HepG2 (cell line): ENCODE data around the gene AMZ2. TPM values are rescaled to one million over a fixed set of nuclear protein-coding genes. Genes with fewer than 3 reads are reported as not detected.
A peak's percentile ranks its signal among the peaks of the same experiment; 100 is the strongest.

Experiments
- ATAC-seq: fragments of 200-7000 bp; cut with Tn5 transposase; 3 replicates; pipeline ENCODE4 v1.9.1; 2020; ENCODE audit warnings: mild to moderate bottlenecking, moderate library complexity
- BruUV-seq: library from RNA; stranded (reverse); fragments of 400-500 nt; replicated peaks from 2 replicates; lab custom pipeline; 2021; lab: Mats Ljungman, UMichigan
- CTCF ChIA-PET: fragments of 300-600 bp; formaldehyde crosslinking; extraction: SDS; loops from one replicate; lab custom pipeline; 2021; ENCODE audit warnings: low total read pairs, inconsistent platforms, low intra/inter-chr PET ratio; lab: Yijun Ruan, JAX
- POLR2A ChIA-PET: fragments of 350-600 bp; sonication (Branson Sonifier 250); formaldehyde crosslinking; loops from one replicate; lab custom pipeline; 2020; ENCODE audit warnings: antibody characterized with exemption, inconsistent platforms; lab: Yijun Ruan, JAX
- DNase-seq: peaks from one replicate; pipeline ENCODE4 v3.0.0-alpha.2; 2015; ENCODE audit warnings: low spot score
- FAIRE-seq: peaks from 3 replicates; lab custom pipeline; 2011; peaks lifted over from hg19 to GRCh38; lab: Jason Lieb, UNC
- H2AFZ ChIP-seq: one replicate; pipeline ENCODE4 v1.6.1; 2011; ENCODE audit warnings: low read length, inconsistent platforms
- H3K27ac ChIP-seq: fragments of 300-600 bp; 3 replicates; pipeline ENCODE4 v1.8.0; 2011; ENCODE audit warnings: mixed run types, mild to moderate bottlenecking, mixed read lengths, low read length, inconsistent platforms; ENCODE audit not compliant: insufficient read depth; ENCODE audit errors: extremely low read length
- H3K27me3 ChIP-seq, 2 experiments: fragments of 200-600 bp in 1 of 2; 2 replicates in 1 of 2; 3 replicates in 1 of 2; pipeline versions ENCODE4 v1.6.0 to v1.8.0; 2011; ENCODE audit warnings: low read length in 2 of 2, mild to moderate bottlenecking in 2 of 2, moderate library complexity in 2 of 2, inconsistent platforms in 1 of 2; ENCODE audit not compliant: insufficient read depth in 2 of 2, control insufficient read depth in 1 of 2
- H3K36me3 ChIP-seq, 2 experiments: fragments of 200-600 bp in 1 of 2; replicated peaks in 1 of 2; 2 replicates in 1 of 2; 3 replicates in 1 of 2; pipeline versions ENCODE4 v1.5.1 to v1.8.0; 2011; ENCODE audit warnings: low read length in 2 of 2, inconsistent platforms in 1 of 2; ENCODE audit not compliant: insufficient read depth in 2 of 2, control insufficient read depth in 1 of 2
- H3K4me1 ChIP-seq: 2 replicates; pipeline ENCODE4 v1.5.1; 2012; ENCODE audit warnings: low read length, inconsistent platforms; ENCODE audit not compliant: insufficient read depth
- H3K4me2 ChIP-seq: 2 replicates; pipeline ENCODE4 v1.6.0; 2011; ENCODE audit warnings: low read depth, low read length, inconsistent platforms
- H3K4me3 ChIP-seq, 3 experiments: fragments of 200-600 bp in 1 of 3; sonication (generic), shearing (Covaris generic) in 1 of 3; replicated peaks in 1 of 3; 2 replicates each; pipeline ENCODE4 v1.5.1; 2011 to 2016; ENCODE audit warnings: low read length in 3 of 3, inconsistent platforms in 2 of 3, low read depth in 2 of 3, mild to moderate bottlenecking in 2 of 3, control low read depth in 1 of 3, mixed read lengths in 1 of 3; ENCODE audit not compliant: insufficient read depth in 1 of 3
- H3K79me2 ChIP-seq: one replicate; pipeline ENCODE4 v1.6.1; 2011; ENCODE audit warnings: low read length, inconsistent platforms; ENCODE audit not compliant: insufficient read depth
- H3K9ac ChIP-seq: 2 replicates; pipeline ENCODE4 v1.6.0; 2011; ENCODE audit warnings: mild to moderate bottlenecking, low read depth, low read length, inconsistent platforms; ENCODE audit not compliant: insufficient read depth
- H3K9me3 ChIP-seq: 2 replicates; pipeline ENCODE4 v1.5.1; 2012; ENCODE audit warnings: mild to moderate bottlenecking, low read length
- H4K20me1 ChIP-seq: 2 replicates; pipeline ENCODE4 v1.6.0; 2011; ENCODE audit warnings: inconsistent platforms, mild to moderate bottlenecking, low read length, moderate library complexity; ENCODE audit not compliant: insufficient read depth
- BCL3 ChIP-seq: sonication (generic); formaldehyde crosslinking; IDR thresholded peaks from 2 replicates; pipeline ENCODE4 v1.5.1; 2020; ENCODE audit warnings: mild to moderate bottlenecking, missing genetic modification reagents, moderate library complexity
- FOSL2 ChIP-seq: sonication (generic); formaldehyde crosslinking; IDR thresholded peaks from 2 replicates; pipeline ENCODE4 v1.4.0; 2020; ENCODE audit warnings: missing genetic modification reagents
- KLF11 ChIP-seq: IDR thresholded peaks from 2 replicates; pipeline ENCODE4 v1.6.1; 2016; ENCODE audit warnings: missing compliant biosample characterization
- MAF1 ChIP-seq: sonication (generic); formaldehyde crosslinking; IDR thresholded peaks from 2 replicates; pipeline ENCODE4 v1.5.0; 2020; ENCODE audit warnings: missing genetic modification reagents, borderline replicate concordance
- MLLT10 ChIP-seq: sonication (generic); formaldehyde crosslinking; IDR thresholded peaks from 2 replicates; pipeline ENCODE4 v1.4.0; 2020; ENCODE audit warnings: missing genetic modification reagents
- NR2C2 ChIP-seq: sonication (generic); formaldehyde crosslinking; IDR thresholded peaks from 2 replicates; pipeline ENCODE4 v1.4.0; 2020; ENCODE audit warnings: missing genetic modification reagents, mild to moderate bottlenecking, moderate library complexity, borderline replicate concordance
- PHB2 ChIP-seq: fragments of 450-650 bp; IDR thresholded peaks from 2 replicates; pipeline ENCODE4 v1.6.1; 2018; ENCODE audit not compliant: partially characterized antibody
- PHF20 ChIP-seq: sonication (generic); formaldehyde crosslinking; IDR thresholded peaks from 2 replicates; pipeline ENCODE4 v1.5.0; 2020; ENCODE audit warnings: mild to moderate bottlenecking, missing genetic modification reagents
- RARA ChIP-seq: IDR thresholded peaks from 2 replicates; pipeline ENCODE4 v1.6.1; 2016; ENCODE audit warnings: missing genetic modification reagents, missing compliant biosample characterization
- SKI ChIP-seq: fragments of 450-650 bp; IDR thresholded peaks from one replicate; pipeline ENCODE4 v1.6.1; 2018; ENCODE audit warnings: mild to moderate bottlenecking; ENCODE audit not compliant: partially characterized antibody
- TGIF2 ChIP-seq: IDR thresholded peaks from 2 replicates; pipeline ENCODE4 v1.6.1; 2016; ENCODE audit warnings: control low read depth, missing compliant biosample characterization
- ZBTB1 ChIP-seq: sonication (generic); formaldehyde crosslinking; IDR thresholded peaks from 2 replicates; pipeline ENCODE4 v1.4.0; 2020; ENCODE audit warnings: missing genetic modification reagents, borderline replicate concordance
- ZNF589 ChIP-seq: sonication (generic); formaldehyde crosslinking; conservative IDR thresholded peaks from 2 replicates; pipeline ENCODE4 v1.8.0; 2022; ENCODE audit warnings: mild to moderate bottlenecking, moderate library complexity, missing genetic modification reagents
- WGBS: methylation state at CpG from one replicate; pipeline ENCODE4 v1.1.6; 2017; ENCODE audit warnings: low lambda C conversion rate; 5-methylcytosine and 5-hydroxymethylcytosine counted together
- in situ Hi-C: cut with HindIII; loops from 2 replicates; pipeline ENCODE4 v1.10.0; 2017; ENCODE audit warnings: low pct_unique_long_range_greater_than_20kb; ENCODE audit not compliant: extremely low pct_ligation_motif_present
- intact Hi-C: fragments of 100-400 bp; cut with micrococcal nuclease; formaldehyde crosslinking; loops from one replicate; pipeline ENCODE4 v1.10.0; 2022; ENCODE audit not compliant: unreplicated experiment
- polyA plus RNA-seq, 8 experiments: library from polyadenylated mRNA; depleted of rRNA in 3 of 8; stranded (reverse) in 7 of 8; unstranded in 1 of 8; fragments of >200 nt; fragmentation: Illumina TruSeq in 4 of 8; extraction: Trizol in 4 of 8; gene quantifications; 2 replicates each; pipeline versions ENCODE4 v1.2.1 to v1.2.3, GENCODE V29; 2011 to 2016; ENCODE audit warnings: low read depth in 4 of 8, missing spikeins in 1 of 8, mixed read lengths in 1 of 8; ENCODE audit not compliant: insufficient read depth in 1 of 8
- total RNA-seq, 5 experiments: library from RNA; depleted of rRNA; stranded (reverse); fragments of >200 nt; fragmentation: Illumina TruSeq; extraction: Trizol; gene quantifications; 2 replicates each; pipeline ENCODE4 v1.2.3, GENCODE V29; 2016; ENCODE audit warnings: low read depth in 1 of 5
- TF ChIP-seq, protein P1 (sequence below): IDR thresholded peaks from 2 replicates; pipeline ENCODE4 v1.6.1; 2012; ENCODE audit warnings: low read length, improper control_type of control experiment

Gene AMZ2
- total and polyA plus RNA-seq, 2 of the 13 experiments (the other 11 are each of a cell fraction or from before 2014, with no cell fraction given), result 86.9 to 90.2 TPM

GRCh38 chr17:68288375-68288774, 40.5 kb downstream of the AMZ2 start:
- in situ Hi-C loops (loop anchor here (25.0 kb wide), 1 partner anchor 474 kb away; no protein-coding TSS in a partner anchor), intact Hi-C loops (no loop called here)
- H3K4me3 ChIP-seq, result no peak overlapping the region
- FAIRE-seq (no peak), ATAC-seq (no peak)
- peaks cover 31% of the 10 kb centered on the region for H3K4me1 ChIP-seq
- no peaks in the 10 kb centered on the region for H4K20me1 ChIP-seq
- H3K4me2 ChIP-seq, result no peak overlapping the region
- no peak overlapping the region for H2AFZ ChIP-seq
- no peaks in the 10 kb centered on the region for H3K36me3 ChIP-seq
- BruUV-seq, result no TSS peak
- H3K9me3 ChIP-seq, result no peaks in the 10 kb centered on the region
- ChIA-PET POLR2A (interaction anchor here (1.0 to 1.1 kb wide), 2 partner anchors 10 to 95 kb away, joined by 4 to 5 read pairs; no protein-coding TSS in a partner anchor), CTCF (no interaction called here)
- no peak overlapping the region for H3K9ac ChIP-seq
- no peak for TF ChIP-seq ZBTB1 (CRISPR knock-in tag)
- peak; percentile 38; the same call in 1 of the 2 replicates for TF ChIP-seq FOSL2
- no peak for TF ChIP-seq RARA (CRISPR knock-in tag)
- TF ChIP-seq, all 625 proteins: peak for 1
- WGBS, result 93% methylated on average over 5 of the region's 5 CpGs
- Histone ChIP-seq H3K79me2 (no peaks in the 10 kb centered on the region), H3K27me3 (peaks cover 0 to 3% of the 10 kb centered on the region in 2 experiments; a peak in 1 of 5 replicates), H3K27ac (no peak overlapping the region)
- DNase-seq, result no peak

GRCh38 chr17:68288804-68289203, 41.0 kb downstream of the AMZ2 start:
- Histone ChIP-seq H3K4me3 (no peak overlapping the region), H3K9ac (no peak overlapping the region), H3K79me2 (peaks cover 3% of the 10 kb centered on the region), H3K4me2 (no peak overlapping the region), H3K4me1 (peaks cover 36% of the 10 kb centered on the region), H2AFZ (no peak overlapping the region), H3K27ac (no peak overlapping the region), H3K9me3 (no peaks in the 10 kb centered on the region), H4K20me1 (no peaks in the 10 kb centered on the region), H3K36me3 (no peaks in the 10 kb centered on the region), H3K27me3 (peaks cover 0 to 3% of the 10 kb centered on the region in 2 experiments; a peak in 1 of 5 replicates)
- ATAC-seq (no peak), FAIRE-seq (no peak), DNase-seq (no peak)
- in situ Hi-C loops (loop anchor here (25.0 kb wide), 1 partner anchor 473 kb away; no protein-coding TSS in a partner anchor), intact Hi-C loops (no loop called here)
- BruUV-seq, result no TSS peak
- ChIA-PET CTCF (no interaction called here), POLR2A (interaction anchor here (1.0 to 1.1 kb wide), 2 partner anchors 10 to 94 kb away, joined by 4 to 5 read pairs; no protein-coding TSS in a partner anchor)
- WGBS, result 88% methylated on average over 7 of the region's 7 CpGs
- TF ChIP-seq BCL3 (CRISPR knock-in tag), result no peak
- TF ChIP-seq NR2C2 (CRISPR knock-in tag), result no peak
- no peak for TF ChIP-seq RARA (CRISPR knock-in tag)
- no peak for TF ChIP-seq PHF20 (CRISPR knock-in tag)
- TF ChIP-seq ZNF589, result no peak
- no peak for TF ChIP-seq MAF1
- no peak for TF ChIP-seq TGIF2 (CRISPR knock-in tag)
- TF ChIP-seq, protein P1, sequence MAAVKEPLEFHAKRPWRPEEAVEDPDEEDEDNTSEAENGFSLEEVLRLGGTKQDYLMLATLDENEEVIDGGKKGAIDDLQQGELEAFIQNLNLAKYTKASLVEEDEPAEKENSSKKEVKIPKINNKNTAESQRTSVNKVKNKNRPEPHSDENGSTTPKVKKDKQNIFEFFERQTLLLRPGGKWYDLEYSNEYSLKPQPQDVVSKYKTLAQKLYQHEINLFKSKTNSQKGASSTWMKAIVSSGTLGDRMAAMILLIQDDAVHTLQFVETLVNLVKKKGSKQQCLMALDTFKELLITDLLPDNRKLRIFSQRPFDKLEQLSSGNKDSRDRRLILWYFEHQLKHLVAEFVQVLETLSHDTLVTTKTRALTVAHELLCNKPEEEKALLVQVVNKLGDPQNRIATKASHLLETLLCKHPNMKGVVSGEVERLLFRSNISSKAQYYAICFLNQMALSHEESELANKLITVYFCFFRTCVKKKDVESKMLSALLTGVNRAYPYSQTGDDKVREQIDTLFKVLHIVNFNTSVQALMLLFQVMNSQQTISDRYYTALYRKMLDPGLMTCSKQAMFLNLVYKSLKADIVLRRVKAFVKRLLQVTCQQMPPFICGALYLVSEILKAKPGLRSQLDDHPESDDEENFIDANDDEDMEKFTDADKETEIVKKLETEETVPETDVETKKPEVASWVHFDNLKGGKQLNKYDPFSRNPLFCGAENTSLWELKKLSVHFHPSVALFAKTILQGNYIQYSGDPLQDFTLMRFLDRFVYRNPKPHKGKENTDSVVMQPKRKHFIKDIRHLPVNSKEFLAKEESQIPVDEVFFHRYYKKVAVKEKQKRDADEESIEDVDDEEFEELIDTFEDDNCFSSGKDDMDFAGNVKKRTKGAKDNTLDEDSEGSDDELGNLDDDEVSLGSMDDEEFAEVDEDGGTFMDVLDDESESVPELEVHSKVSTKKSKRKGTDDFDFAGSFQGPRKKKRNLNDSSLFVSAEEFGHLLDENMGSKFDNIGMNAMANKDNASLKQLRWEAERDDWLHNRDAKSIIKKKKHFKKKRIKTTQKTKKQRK, result no peak
- no peak for TF ChIP-seq PHB2
- no peak for TF ChIP-seq MLLT10 (CRISPR knock-in tag)
- no peak for TF ChIP-seq SKI
- TF ChIP-seq KLF11, result no peak
